ENCODE measurements around the gene NRIP2. TPM values are rescaled to one million over a fixed set of nuclear protein-coding genes. Genes with fewer than 3 reads are reported as not detected.

NRIP2 gene
- not detected for total RNA-seq

DNA sequence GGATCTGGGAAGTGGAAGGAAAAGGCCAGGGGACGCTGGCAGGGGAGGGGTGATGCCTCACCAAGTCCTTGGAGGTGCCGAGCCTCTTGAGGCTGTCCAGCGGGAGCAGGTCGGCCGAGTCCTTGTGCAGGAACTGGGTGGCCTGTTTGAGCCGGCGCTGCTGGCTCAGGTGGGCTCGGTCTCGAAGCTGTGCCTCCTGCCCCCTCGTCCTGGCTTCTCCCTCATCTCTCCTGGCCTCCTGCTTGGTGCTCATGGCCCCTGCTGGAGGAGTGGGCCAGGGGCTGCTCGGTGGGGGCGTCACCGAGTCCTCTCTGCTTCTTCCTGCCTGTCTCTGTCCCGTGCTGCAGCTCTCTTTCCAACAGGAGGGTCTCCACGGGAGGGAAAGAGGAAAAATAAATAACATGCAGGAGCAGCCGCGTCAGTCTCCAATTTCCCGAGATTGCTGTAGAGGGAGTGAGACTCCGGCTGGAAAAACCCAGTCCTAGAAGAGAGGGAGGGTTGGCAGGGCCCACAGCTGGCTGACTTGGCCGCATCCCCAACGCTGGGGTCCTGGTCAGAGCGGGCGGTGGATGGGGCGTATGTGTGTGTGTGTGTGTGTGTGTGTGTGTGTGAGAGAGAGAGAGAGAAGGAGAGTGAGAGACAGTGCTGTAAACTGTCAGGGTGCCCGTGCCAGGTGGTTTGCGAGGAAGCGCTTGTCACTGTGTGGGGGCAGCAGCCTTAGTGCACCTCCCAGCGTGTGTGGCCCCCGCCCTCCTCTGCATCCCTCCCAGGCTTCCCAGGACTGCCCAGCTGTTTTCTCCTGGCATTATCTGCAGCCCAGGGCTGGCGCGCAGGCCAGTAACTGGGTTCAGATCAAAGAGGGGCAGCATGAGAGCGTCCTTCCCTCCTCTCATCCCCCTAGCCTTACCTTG, at the start of gene NRIP2:
Gene NRIP2, minus strand, starts transcription at position 455 of the 911 bp plus-strand sequence. Its CDS starts 52 bp downstream, at position 403.

GRCh38 chr12:2877047-2877952, 42.5 kb upstream of the NRIP2 start, which contains the start of the genes FOXM1 and RHNO1:
Gene FOXM1, minus strand, starts transcription at chr12:2877174. Its CDS starts 2,696 bp downstream, at chr12:2874478.
Gene RHNO1, plus strand, starts transcription at chr12:2877223. Its CDS starts 8,144 bp downstream, at chr12:2885367.

GRCh38 chr12:2857021-2857431, 22.2 kb upstream of the NRIP2 start, which contains the start of gene TEX52:
Gene TEX52, minus strand, starts transcription at chr12:2857039. Its CDS starts 13 bp downstream, at chr12:2857026.

GRCh38 chr12:2812290-2813213, 22.3 kb downstream of the NRIP2 start, which contains the start of gene ITFG2:
Gene ITFG2, plus strand, starts transcription at chr12:2812668. Its CDS starts 93 bp downstream, at chr12:2812761.

GRCh38 chr12:2794736-2795289, 40.0 kb downstream of the NRIP2 start, which contains the start of gene FKBP4:
Gene FKBP4, plus strand, starts transcription at chr12:2794970. Its CDS starts 170 bp downstream, at chr12:2795140.

Other genes starting within 250 kb of the NRIP2 start
- 10 to 100 TPM; 56.1 to 56.6 TPM for gene FKBP4, start 40.1 kb downstream of the NRIP2 start, total RNA-seq
- gene ITFG2, start 22.4 kb downstream of the NRIP2 start, total RNA-seq = 10 to 100 TPM; 48.9 to 54.6 TPM
- gene TEX52, start 22.0 kb upstream of the NRIP2 start, total RNA-seq = not detected
- gene FOXM1, start 42.1 kb upstream of the NRIP2 start, total RNA-seq = 10 to 100 TPM; 79.7 to 81.1 TPM
- gene RHNO1, start 42.2 kb upstream of the NRIP2 start, total RNA-seq = 10 to 100 TPM; 66.0 to 66.4 TPM
- 1 to 10 TPM; 8.4 to 9.3 TPM for gene TULP3, start 55.9 kb upstream of the NRIP2 start, total RNA-seq
- gene TEAD4, start 124.4 kb upstream of the NRIP2 start, total RNA-seq = 1 to 10 TPM; 1.2 TPM
- gene TSPAN9, start 242.3 kb upstream of the NRIP2 start, total RNA-seq = under 1 TPM; 0.07 to 0.15 TPM

All from activated naive CD4-positive, alpha-beta T cell treated with anti-CD3 and anti-CD28 coated beads, Interleukin-2, amount 10 ng/mL, durations not matched to agents 5 hours and 36 hours (primary cell).